Measurements from ENCODE around the gene DAO. TPM values are rescaled to one million over a fixed set of nuclear protein-coding genes. Genes with fewer than 3 reads are reported as not detected.
"Not testable (repeated sequence)": the region's sequence is repeated elsewhere in the genome, so short reads cannot be mapped to it uniquely, and the experiment has no call there.

The DAO gene
- total RNA-seq, 1 experiment from 2014 or later = not detected

GRCh38 chr12:108858311-108859074, 21.4 kb upstream of the DAO start:
- WGBS (ENCODE audit: extremely low coverage, insufficient read length, low lambda C conversion rate) = no CpG with 5 or more reads among the region's 18 CpGs
- no peak overlapping the region for H2AFZ ChIP-seq (ENCODE audit: low read length)
- Mint-ChIP-seq H3K9me3 (peaks cover 10 to 11% of the 10 kb centered on the region in 2 experiments; a peak in 4 of 5 replicates), H3K27me3 (ENCODE audit: low read depth) (peaks cover 6% of the 10 kb centered on the region), H3K4me3 (peak overlapping the region; percentile 71 to 78), H3K27ac (peak overlapping the region in 1 of 3 experiments; percentile 89; a peak in 2 of 7 replicates), H3K4me1 (peaks cover 36 to 38% of the 10 kb centered on the region in 2 experiments), H3K36me3 (ENCODE audit: insufficient read depth in 1 of 3, low read depth in 3 of 3) (peaks cover 13 to 25% (median 20%) of the 10 kb centered on the region in 3 experiments)
- no peak overlapping the region for H4K5ac ChIP-seq (ENCODE audit: insufficient read length, low read depth, low read length)
- no peaks in the 10 kb centered on the region for H3K9me3 ChIP-seq (ENCODE audit: control insufficient read depth, low read depth, low read length)
- H3K14ac ChIP-seq (ENCODE audit: insufficient read depth, low read length) = no peak overlapping the region
- no peak overlapping the region for H3T11ph ChIP-seq (ENCODE audit: low read length)
- no peak overlapping the region for H2BK12ac ChIP-seq (ENCODE audit: insufficient read length, low read depth, low read length)
- H3K4ac ChIP-seq (ENCODE audit: low read depth, low read length) = no peak overlapping the region
- H3K23ac ChIP-seq (ENCODE audit: insufficient read length, low read depth, low read length) = no peak overlapping the region
- no peak overlapping the region for H3K18ac ChIP-seq (ENCODE audit: insufficient read length, low read depth, low read length)
- peaks cover 5% of the 10 kb centered on the region; the same call in 1 of the 2 replicates for H3K4me1 ChIP-seq (ENCODE audit: insufficient read depth, low read length)
- no peak overlapping the region for H2BK5ac ChIP-seq (ENCODE audit: insufficient read length, low read length)
- no peak for DNase-seq
- H3K79me2 ChIP-seq (ENCODE audit: insufficient read depth, low read length) = no peaks in the 10 kb centered on the region; the same call in 1 of the 2 replicates
- no peaks in the 10 kb centered on the region for H4K20me1 ChIP-seq (ENCODE audit: control insufficient read depth, insufficient read depth, insufficient read length)
- no peak overlapping the region for H2AK5ac ChIP-seq (ENCODE audit: insufficient read length, low read length)
- no peak overlapping the region for H4K8ac ChIP-seq (replicated peaks; ENCODE audit: insufficient read length, low read depth, low read length)
- H2BK20ac ChIP-seq (ENCODE audit: low read depth, low read length, poor library complexity, severe bottlenecking) = no peak overlapping the region
- peaks cover 13% of the 10 kb centered on the region for H3K23me2 ChIP-seq (ENCODE audit: insufficient read length, low read depth, low read length, poor library complexity, severe bottlenecking)
- H2BK15ac ChIP-seq (ENCODE audit: low read depth, low read length) = no peak overlapping the region
- no peak overlapping the region for H2BK120ac ChIP-seq (ENCODE audit: low read depth, low read length, poor library complexity, severe bottlenecking)
- H3K9ac ChIP-seq (ENCODE audit: extremely low read depth, insufficient read length, low read length) = peak overlapping the region; percentile 9
- TF ChIP-seq CTCF (conservative IDR thresholded peaks at IDR 0.05) = no peak
- no peaks in the 10 kb centered on the region for H3K27me3 ChIP-seq (ENCODE audit: insufficient read depth, low read length)
- H3K56ac ChIP-seq (ENCODE audit: insufficient read length, low read depth, low read length) = no peak overlapping the region
- H3K79me1 ChIP-seq (ENCODE audit: insufficient read depth, low read depth, low read length, poor library complexity, severe bottlenecking) = no peaks in the 10 kb centered on the region
- H4K91ac ChIP-seq (ENCODE audit: insufficient read length, low read depth, low read length) = no peak overlapping the region
- peak overlapping the region; percentile 71 for H3K4me2 ChIP-seq (ENCODE audit: insufficient read depth, insufficient read length, low read length)
- no peak overlapping the region for H3K27ac ChIP-seq (ENCODE audit: insufficient read length, low read depth, low read length)

- Mint-ChIP-seq H3K9me3 (peaks cover 10 to 12% of the 10 kb centered on the region in 2 experiments; a peak in 4 of 5 replicates), H3K4me1 (peaks cover 36 to 38% of the 10 kb centered on the region in 2 experiments), H3K4me3 (peak overlapping the region; percentile 71 to 78), H3K27ac (peak overlapping the region in 1 of 3 experiments; percentile 40; a peak in 1 of 7 replicates), H3K36me3 (ENCODE audit: insufficient read depth in 1 of 3, low read depth in 3 of 3) (peaks cover 10 to 19% (median 14%) of the 10 kb centered on the region in 3 experiments)
- H3K18ac ChIP-seq (ENCODE audit: insufficient read length, low read depth, low read length); H3K23ac ChIP-seq (ENCODE audit: insufficient read length, low read depth, low read length); H3K9ac ChIP-seq (ENCODE audit: extremely low read depth, insufficient read length, low read length); H4K5ac ChIP-seq (ENCODE audit: insufficient read length, low read depth, low read length); H2BK20ac ChIP-seq (ENCODE audit: low read depth, low read length, poor library complexity, severe bottlenecking); H3K4ac ChIP-seq (ENCODE audit: low read depth, low read length); H3K14ac ChIP-seq (ENCODE audit: insufficient read depth, low read length); H3K27me3 ChIP-seq (ENCODE audit: insufficient read depth, low read length); H3K27me3 Mint-ChIP-seq (ENCODE audit: low read depth); H4K20me1 ChIP-seq (ENCODE audit: control insufficient read depth, insufficient read depth, insufficient read length); H4K91ac ChIP-seq (ENCODE audit: insufficient read length, low read depth, low read length); H2BK15ac ChIP-seq (ENCODE audit: low read depth, low read length); H4K8ac ChIP-seq (replicated peaks; ENCODE audit: insufficient read length, low read depth, low read length); H3K4me1 ChIP-seq (ENCODE audit: insufficient read depth, low read length); H2BK12ac ChIP-seq (ENCODE audit: insufficient read length, low read depth, low read length); H3T11ph ChIP-seq (ENCODE audit: low read length); H3K79me2 ChIP-seq (ENCODE audit: insufficient read depth, low read length); H2BK120ac ChIP-seq (ENCODE audit: low read depth, low read length, poor library complexity, severe bottlenecking); DNase-seq; H3K27ac ChIP-seq (ENCODE audit: insufficient read length, low read depth, low read length); H3K9me3 ChIP-seq (ENCODE audit: control insufficient read depth, low read depth, low read length); H2AK5ac ChIP-seq (ENCODE audit: insufficient read length, low read length); H3K79me1 ChIP-seq (ENCODE audit: insufficient read depth, low read depth, low read length, poor library complexity, severe bottlenecking); H2BK5ac ChIP-seq (ENCODE audit: insufficient read length, low read length); H2AFZ ChIP-seq (ENCODE audit: low read length); H3K56ac ChIP-seq (ENCODE audit: insufficient read length, low read depth, low read length): not testable (repeated sequence)
- Histone ChIP-seq H3K4me2 (ENCODE audit: insufficient read depth, insufficient read length, low read length) (peak overlapping the region; percentile 71), H3K23me2 (ENCODE audit: insufficient read length, low read depth, low read length, poor library complexity, severe bottlenecking) (peaks cover 13% of the 10 kb centered on the region)
- no CpG with 5 or more reads among the region's 6 CpGs for WGBS (ENCODE audit: extremely low coverage, insufficient read length, low lambda C conversion rate)
Observed at GRCh38 chr12:108859141-108859922, 20.6 kb upstream of the DAO start.

All from H9 (cell line).